WI38 (cell line): ENCODE results near the gene MAG.
A peak's percentile ranks its signal among the peaks of the same experiment; 100 is the strongest.

ENCODE experiments used
- H3K4me3 ChIP-seq: 2 replicates; pipeline ENCODE4 v1.5.1; 2011; ENCODE audit warnings: low read depth, mild to moderate bottlenecking, control low read depth, low read length
- TF ChIP-seq, protein P1 (sequence below): IDR thresholded peaks from 2 replicates; pipeline ENCODE4 v1.5.1; 2012; ENCODE audit warnings: low read depth, mild to moderate bottlenecking, control low read depth, low read length

Gene MAG

DNA sequence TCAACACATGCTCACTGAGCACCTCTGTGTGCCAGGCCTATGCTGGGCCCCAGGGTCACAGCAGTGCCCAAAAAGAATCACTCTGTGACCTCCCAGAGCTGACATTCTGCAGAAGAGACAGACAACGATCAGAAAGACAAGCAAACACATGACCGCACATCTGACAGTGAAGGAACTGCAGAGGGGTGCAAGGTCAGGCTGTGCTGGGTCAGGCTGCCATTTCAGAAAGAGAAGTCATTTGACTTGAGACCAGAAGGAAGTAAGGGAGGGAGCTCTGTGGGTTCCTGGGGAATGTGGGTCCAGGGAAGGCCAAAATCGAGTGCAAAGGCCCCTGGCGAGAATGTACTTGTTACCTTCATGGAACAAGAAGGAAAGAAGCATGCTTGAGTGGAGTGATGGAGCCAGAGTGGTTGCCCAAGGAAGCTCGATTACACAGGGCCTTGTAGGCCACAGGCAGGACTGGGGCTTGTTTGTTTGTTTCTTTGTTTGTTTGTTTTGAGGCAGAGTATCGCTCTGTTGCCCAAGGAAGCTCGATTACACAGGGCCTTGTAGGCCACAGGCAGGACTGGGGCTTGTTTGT, 25.6 kb downstream of the MAG start:
- TF ChIP-seq, protein P1, sequence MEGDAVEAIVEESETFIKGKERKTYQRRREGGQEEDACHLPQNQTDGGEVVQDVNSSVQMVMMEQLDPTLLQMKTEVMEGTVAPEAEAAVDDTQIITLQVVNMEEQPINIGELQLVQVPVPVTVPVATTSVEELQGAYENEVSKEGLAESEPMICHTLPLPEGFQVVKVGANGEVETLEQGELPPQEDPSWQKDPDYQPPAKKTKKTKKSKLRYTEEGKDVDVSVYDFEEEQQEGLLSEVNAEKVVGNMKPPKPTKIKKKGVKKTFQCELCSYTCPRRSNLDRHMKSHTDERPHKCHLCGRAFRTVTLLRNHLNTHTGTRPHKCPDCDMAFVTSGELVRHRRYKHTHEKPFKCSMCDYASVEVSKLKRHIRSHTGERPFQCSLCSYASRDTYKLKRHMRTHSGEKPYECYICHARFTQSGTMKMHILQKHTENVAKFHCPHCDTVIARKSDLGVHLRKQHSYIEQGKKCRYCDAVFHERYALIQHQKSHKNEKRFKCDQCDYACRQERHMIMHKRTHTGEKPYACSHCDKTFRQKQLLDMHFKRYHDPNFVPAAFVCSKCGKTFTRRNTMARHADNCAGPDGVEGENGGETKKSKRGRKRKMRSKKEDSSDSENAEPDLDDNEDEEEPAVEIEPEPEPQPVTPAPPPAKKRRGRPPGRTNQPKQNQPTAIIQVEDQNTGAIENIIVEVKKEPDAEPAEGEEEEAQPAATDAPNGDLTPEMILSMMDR: no peak
- no peak overlapping the region for H3K4me3 ChIP-seq

DNA sequence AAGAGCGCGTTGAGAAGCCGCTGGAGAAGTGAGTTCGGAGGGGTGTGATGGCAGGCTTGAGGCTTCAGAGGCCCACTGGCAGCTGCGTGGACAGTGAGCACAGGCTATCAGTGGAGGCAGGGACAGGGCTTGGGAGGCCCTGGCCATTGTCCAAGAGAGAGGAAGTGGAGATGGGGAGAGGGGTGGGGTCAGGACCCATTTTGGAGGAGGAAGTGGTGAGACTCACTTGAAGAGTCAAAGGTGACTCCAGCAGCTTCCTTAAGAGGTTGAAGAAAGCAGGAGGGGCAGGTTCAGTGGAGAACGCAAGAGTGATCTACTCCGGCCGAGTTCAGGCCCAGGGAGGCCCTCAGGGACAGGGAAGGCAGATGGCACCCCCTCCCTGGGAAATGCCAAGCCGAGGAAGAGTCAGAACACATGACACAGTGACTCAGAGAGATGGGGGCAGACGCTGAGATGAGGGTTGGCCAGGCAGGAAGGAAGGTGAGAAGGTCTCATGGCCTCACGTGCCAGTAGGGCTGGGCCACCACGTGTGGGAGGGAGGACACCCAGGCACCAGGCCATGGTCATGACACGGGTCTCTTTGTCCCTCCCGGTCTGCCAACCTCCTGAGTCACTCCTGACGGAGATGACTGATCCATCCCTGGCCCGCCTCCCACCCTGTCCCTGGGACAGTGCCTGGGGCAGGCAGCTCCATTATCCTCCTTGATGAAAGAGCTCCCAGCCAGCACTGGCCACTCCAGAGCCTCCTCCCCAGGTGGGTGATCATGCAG, 26.9 kb downstream of the MAG start:
- no peak overlapping the region for H3K4me3 ChIP-seq
- TF ChIP-seq, protein P1: no peak

DNA sequence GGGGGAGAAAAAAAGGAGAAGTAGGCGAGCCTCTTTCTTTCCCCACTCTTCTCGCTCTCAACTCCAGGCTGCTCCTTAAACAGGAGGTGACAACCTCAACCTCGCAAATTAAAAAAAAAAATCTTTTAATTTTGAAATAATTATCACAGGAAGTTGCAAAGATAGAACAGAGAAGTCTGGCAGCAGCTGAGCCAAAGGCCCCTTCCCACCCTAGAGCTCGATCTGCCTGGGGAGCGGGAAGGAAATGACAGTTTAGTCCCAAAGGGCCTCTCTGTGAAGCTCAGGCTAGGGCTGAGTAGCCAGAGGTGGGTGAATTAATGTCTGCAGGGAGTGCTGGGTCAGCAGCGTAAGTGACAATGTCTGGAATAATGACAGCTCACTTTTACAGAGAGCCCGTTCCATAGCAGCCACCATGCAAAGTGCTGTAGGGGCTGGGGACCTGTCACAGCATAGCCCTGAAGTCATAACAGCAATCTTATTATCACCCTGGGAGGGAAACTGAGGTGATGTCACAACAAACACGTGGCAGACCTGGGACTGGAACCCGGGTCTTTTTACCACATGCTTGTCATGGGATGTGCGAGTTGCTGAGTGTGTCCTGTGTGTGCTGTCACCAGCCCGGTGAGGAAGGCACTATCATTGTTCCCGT, 28.2 kb downstream of the MAG start:
- TF ChIP-seq, protein P1: no peak
- H3K4me3 ChIP-seq: no peak overlapping the region

DNA sequence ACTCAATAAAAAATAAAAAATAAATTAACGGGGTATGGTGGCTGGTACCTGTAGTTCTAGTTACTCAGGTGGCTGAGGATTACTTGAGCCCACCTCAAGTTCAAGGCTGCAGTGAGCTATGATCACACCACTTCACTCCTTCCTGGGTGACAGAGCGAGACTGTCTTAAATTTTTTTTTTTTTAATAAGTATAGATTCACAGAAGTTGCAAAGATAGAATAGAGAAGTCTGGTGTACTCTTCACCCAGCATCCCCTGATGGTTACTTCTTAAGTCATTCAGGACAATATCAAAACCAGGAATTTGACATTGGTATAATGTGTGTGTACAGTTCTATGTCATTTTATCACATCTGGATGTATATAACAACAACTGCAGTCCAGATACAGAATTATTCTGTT, 29.3 kb downstream of the MAG start:
- H3K4me3 ChIP-seq: no peak overlapping the region

DNA sequence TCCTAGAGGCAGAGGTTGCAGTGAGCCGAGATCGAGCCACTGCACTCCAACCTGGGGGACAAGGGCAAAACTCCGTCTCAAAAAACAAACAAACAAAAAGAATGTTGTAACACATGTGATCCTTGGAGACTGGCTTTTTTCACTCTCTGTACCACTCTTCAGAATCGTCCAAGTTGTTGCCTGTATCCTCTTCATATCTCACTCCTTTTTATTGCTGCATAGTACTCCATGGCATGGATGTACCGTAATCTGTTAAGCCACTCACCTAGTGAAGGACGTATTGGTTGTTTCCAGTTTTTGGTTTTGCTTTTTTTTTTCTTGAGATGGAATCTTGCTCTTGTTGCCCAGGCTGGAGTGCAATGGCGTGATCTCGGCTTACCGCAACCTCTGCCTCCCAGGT, 30.1 kb downstream of the MAG start:
- no peak overlapping the region for H3K4me3 ChIP-seq
- TF ChIP-seq, protein P1: no peak

More for the DNA sequence above, 29.3 kb downstream of the MAG start:
- TF ChIP-seq, protein P1: no peak

DNA sequence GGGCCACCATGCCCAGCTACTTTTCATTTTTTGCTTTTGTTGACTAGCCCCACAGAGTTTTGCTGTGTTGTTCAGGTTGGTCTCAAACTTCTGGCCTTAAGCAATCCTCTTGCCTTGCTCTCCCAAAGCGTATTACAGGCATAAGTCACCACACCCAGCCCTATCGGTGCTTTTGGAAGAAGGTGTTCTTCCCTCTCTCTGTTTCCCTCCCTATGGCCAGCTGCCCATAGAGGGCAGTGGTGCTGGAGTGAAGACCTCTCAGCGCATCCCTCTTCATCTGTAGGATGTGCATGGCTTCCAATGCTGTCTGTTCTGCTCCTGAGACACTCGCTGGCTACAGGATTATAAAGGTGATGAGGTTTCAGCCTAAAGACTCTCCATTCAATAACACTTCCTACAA, 35.7 kb downstream of the MAG start:
- no peak overlapping the region for H3K4me3 ChIP-seq
- TF ChIP-seq, protein P1: peak; percentile 26

DNA sequence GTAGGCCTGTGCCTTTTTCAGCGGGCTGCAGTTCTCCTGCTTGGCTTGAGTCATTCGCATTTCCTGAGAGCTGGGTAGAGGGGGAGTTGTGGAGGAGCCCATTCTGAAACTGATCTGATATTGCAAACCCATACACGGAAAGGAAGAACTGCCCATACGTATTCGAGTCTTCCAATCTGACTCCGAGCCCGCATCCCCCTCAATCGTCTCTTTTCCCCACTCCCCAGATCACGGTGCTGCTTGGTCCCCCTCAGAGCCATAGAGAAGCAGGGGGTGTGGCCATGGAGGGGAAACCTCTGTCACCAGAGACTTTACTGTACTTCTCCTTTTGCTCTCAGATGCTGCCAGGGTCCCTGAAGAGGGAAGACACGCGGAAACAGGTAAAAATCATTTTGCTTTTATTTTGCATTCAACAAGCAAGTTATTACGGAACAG, 36.9 kb downstream of the MAG start, which contains the start of gene CD22:
Gene CD22 (plus strand): TSS at position 337 of the 435 bp plus-strand sequence. CDS start 2,854 bp downstream, outside the sequence.
- TF ChIP-seq, protein P1: no peak
- H3K4me3 ChIP-seq: no peak within 1 kb of the TSS
